AG09309 (cell line): ENCODE data around the gene SAP30L.

Experiments
- DNase-seq: peaks from one replicate; pipeline ENCODE4 v3.0.0-alpha.2; 2010; ENCODE audit warnings: low read depth
- H3K4me3 ChIP-seq: 2 replicates; pipeline ENCODE4 v1.5.1; 2011; ENCODE audit warnings: mild to moderate bottlenecking, low read depth, low read length, moderate library complexity; ENCODE audit not compliant: control insufficient read depth
- CTCF ChIP-seq: IDR thresholded peaks from 2 replicates; pipeline ENCODE4 v1.5.1; 2011; ENCODE audit warnings: mild to moderate bottlenecking, low read depth, low read length, inconsistent platforms; ENCODE audit not compliant: insufficient read depth, control insufficient read depth; ENCODE audit errors: missing control alignments

The SAP30L gene

GRCh38 chr5:154509784-154510555, 64.2 kb downstream of the SAP30L start:
- no peak for DNase-seq
- H3K4me3 ChIP-seq: no peak overlapping the region
- TF ChIP-seq CTCF: no peak
